ENCODE data around the gene IL5RA. TPM values are rescaled to one million over a fixed set of nuclear protein-coding genes. Genes with fewer than 3 reads are reported as not detected.

Gene IL5RA
- total RNA-seq, 1 donor from 2014 or later: not detected

GRCh38 chr3:3145831-3146230 is 35.7 kb upstream of the IL5RA start:
- no peaks in the 10 kb centered on the region for H3K4me1 Mint-ChIP-seq (ENCODE audit: unreplicated experiment)
- no peaks in the 10 kb centered on the region for H3K9me3 Mint-ChIP-seq (ENCODE audit: unreplicated experiment)
- DNase-seq (ENCODE audit: extremely low spot score, unreplicated experiment): no peak
- TF ChIP-seq, protein P1, sequence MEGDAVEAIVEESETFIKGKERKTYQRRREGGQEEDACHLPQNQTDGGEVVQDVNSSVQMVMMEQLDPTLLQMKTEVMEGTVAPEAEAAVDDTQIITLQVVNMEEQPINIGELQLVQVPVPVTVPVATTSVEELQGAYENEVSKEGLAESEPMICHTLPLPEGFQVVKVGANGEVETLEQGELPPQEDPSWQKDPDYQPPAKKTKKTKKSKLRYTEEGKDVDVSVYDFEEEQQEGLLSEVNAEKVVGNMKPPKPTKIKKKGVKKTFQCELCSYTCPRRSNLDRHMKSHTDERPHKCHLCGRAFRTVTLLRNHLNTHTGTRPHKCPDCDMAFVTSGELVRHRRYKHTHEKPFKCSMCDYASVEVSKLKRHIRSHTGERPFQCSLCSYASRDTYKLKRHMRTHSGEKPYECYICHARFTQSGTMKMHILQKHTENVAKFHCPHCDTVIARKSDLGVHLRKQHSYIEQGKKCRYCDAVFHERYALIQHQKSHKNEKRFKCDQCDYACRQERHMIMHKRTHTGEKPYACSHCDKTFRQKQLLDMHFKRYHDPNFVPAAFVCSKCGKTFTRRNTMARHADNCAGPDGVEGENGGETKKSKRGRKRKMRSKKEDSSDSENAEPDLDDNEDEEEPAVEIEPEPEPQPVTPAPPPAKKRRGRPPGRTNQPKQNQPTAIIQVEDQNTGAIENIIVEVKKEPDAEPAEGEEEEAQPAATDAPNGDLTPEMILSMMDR (IDR thresholded peaks at IDR 0.05): no peak
- H3K27me3 Mint-ChIP-seq (ENCODE audit: unreplicated experiment): no peaks in the 10 kb centered on the region
- no peak overlapping the region for H3K27ac Mint-ChIP-seq (ENCODE audit: unreplicated experiment)
- peaks cover 55% of the 10 kb centered on the region for H3K36me3 Mint-ChIP-seq (ENCODE audit: unreplicated experiment)
- H3K4me3 Mint-ChIP-seq (ENCODE audit: unreplicated experiment): no peak overlapping the region

- H3K27ac Mint-ChIP-seq (ENCODE audit: unreplicated experiment): no peak overlapping the region
- TF ChIP-seq, protein P1 (IDR thresholded peaks at IDR 0.05): no peak
- H3K27me3 Mint-ChIP-seq (ENCODE audit: unreplicated experiment): no peaks in the 10 kb centered on the region
- peaks cover 59% of the 10 kb centered on the region for H3K36me3 Mint-ChIP-seq (ENCODE audit: unreplicated experiment)
- no peaks in the 10 kb centered on the region for H3K4me1 Mint-ChIP-seq (ENCODE audit: unreplicated experiment)
- H3K4me3 Mint-ChIP-seq (ENCODE audit: unreplicated experiment): no peak overlapping the region
- H3K9me3 Mint-ChIP-seq (ENCODE audit: unreplicated experiment): no peaks in the 10 kb centered on the region
- no peak for DNase-seq (ENCODE audit: extremely low spot score, unreplicated experiment)
These were observed 31.8 kb upstream of the IL5RA start for GRCh38 chr3:3141939-3142338.

DNA sequence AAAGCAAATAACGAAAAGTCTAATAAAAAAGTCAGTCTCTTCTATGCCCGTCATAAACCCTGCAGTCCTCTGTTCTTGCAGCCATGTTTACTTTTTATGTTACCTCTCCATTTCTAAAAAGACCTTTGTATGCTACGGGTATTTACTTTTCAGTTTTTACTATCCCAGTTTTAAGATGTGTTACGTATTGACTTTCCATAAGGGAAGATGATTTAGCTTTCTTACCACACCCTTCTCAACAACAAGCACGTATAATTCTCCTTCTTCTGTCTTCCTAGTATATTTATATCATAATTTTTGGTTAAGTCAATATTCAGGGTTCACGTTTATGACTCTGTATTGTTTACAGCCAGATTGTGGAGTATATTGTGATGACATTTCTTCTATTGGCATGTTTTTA is 27.4 kb upstream of the IL5RA start:
- Mint-ChIP-seq H3K27me3 (ENCODE audit: unreplicated experiment) (no peaks in the 10 kb centered on the region), H3K9me3 (ENCODE audit: unreplicated experiment) (no peaks in the 10 kb centered on the region), H3K36me3 (ENCODE audit: unreplicated experiment) (peaks cover 34% of the 10 kb centered on the region), H3K27ac (ENCODE audit: unreplicated experiment) (no peak overlapping the region), H3K4me3 (ENCODE audit: unreplicated experiment) (no peak overlapping the region), H3K4me1 (ENCODE audit: unreplicated experiment) (no peaks in the 10 kb centered on the region)
- TF ChIP-seq, protein P1 (IDR thresholded peaks at IDR 0.05): no peak
- no peak for DNase-seq (ENCODE audit: extremely low spot score, unreplicated experiment)

GRCh38 chr3:3134750-3135448 is 24.7 kb upstream of the IL5RA start:
- Mint-ChIP-seq H3K9me3 (ENCODE audit: unreplicated experiment) (no peaks in the 10 kb centered on the region), H3K4me3 (ENCODE audit: unreplicated experiment) (no peak overlapping the region), H3K27ac (ENCODE audit: unreplicated experiment) (peak overlapping the region; percentile 28), H3K4me1 (ENCODE audit: unreplicated experiment) (no peaks in the 10 kb centered on the region), H3K27me3 (ENCODE audit: unreplicated experiment) (no peaks in the 10 kb centered on the region), H3K36me3 (ENCODE audit: unreplicated experiment) (peaks cover 28% of the 10 kb centered on the region)
- DNase-seq (ENCODE audit: extremely low spot score, unreplicated experiment): no peak
- TF ChIP-seq, protein P1 (IDR thresholded peaks at IDR 0.05): no peak

DNA sequence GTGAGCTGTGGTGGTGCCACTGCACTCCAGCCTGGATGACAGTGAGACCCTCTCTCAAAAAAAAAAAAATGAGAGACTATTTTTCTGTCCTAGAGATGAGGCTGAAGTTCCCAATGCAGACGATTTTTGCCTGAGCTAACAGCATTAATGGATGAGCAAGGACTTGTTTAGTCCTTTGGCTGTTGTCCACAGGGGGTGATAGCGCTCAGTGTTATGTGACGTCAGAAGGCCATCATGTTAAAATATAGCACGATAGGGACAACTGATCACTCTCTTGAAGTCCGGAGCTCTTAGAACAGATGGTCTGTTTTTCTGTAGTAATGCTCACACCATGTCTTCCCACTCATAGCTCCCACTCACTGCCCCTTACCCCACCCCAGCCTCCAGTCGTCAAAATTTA is 23.3 kb upstream of the IL5RA start:
- H3K4me3 Mint-ChIP-seq (ENCODE audit: unreplicated experiment): no peak overlapping the region
- H3K27me3 Mint-ChIP-seq (ENCODE audit: unreplicated experiment): no peaks in the 10 kb centered on the region
- no peak overlapping the region for H3K27ac Mint-ChIP-seq (ENCODE audit: unreplicated experiment)
- H3K9me3 Mint-ChIP-seq (ENCODE audit: unreplicated experiment): no peaks in the 10 kb centered on the region
- H3K4me1 Mint-ChIP-seq (ENCODE audit: unreplicated experiment): peaks cover 4% of the 10 kb centered on the region
- H3K36me3 Mint-ChIP-seq (ENCODE audit: unreplicated experiment): peaks cover 23% of the 10 kb centered on the region
- DNase-seq (ENCODE audit: extremely low spot score, unreplicated experiment): no peak
- TF ChIP-seq, protein P1 (IDR thresholded peaks at IDR 0.05): no peak
